Osteocyte (in vitro differentiated cells): ENCODE results near the gene ANKRD44. TPM values are rescaled to one million over a fixed set of nuclear protein-coding genes. Genes with fewer than 3 reads are reported as not detected.

Experiments
- DNase-seq: peaks from one replicate; pipeline ENCODE4 v3.0.0; 2021; ENCODE audit warnings: mixed read lengths; ENCODE audit not compliant: unreplicated experiment; ENCODE audit errors: extremely low spot score
- H3K27ac Mint-ChIP-seq: one replicate; pipeline ENCODE4 v1.8.0; 2021; ENCODE audit warnings: mild to moderate bottlenecking, mixed read lengths; ENCODE audit not compliant: unreplicated experiment
- H3K27me3 Mint-ChIP-seq: one replicate; pipeline ENCODE4 v1.8.0; 2021; ENCODE audit warnings: mixed read lengths; ENCODE audit not compliant: unreplicated experiment
- H3K36me3 Mint-ChIP-seq: one replicate; pipeline ENCODE4 v1.8.0; 2021; ENCODE audit warnings: mixed read lengths; ENCODE audit not compliant: unreplicated experiment
- H3K4me1 Mint-ChIP-seq: one replicate; pipeline ENCODE4 v1.8.0; 2021; ENCODE audit warnings: mixed read lengths; ENCODE audit not compliant: unreplicated experiment
- H3K4me3 Mint-ChIP-seq: one replicate; pipeline ENCODE4 v1.8.0; 2021; ENCODE audit warnings: mild to moderate bottlenecking, moderate library complexity, mixed read lengths; ENCODE audit not compliant: unreplicated experiment
- H3K9me3 Mint-ChIP-seq: one replicate; pipeline ENCODE4 v1.8.0; 2021; ENCODE audit warnings: mixed read lengths; ENCODE audit not compliant: unreplicated experiment
- CTCF ChIP-seq: fragments of 200-600 bp; sonication (generic); IDR thresholded peaks from 2 replicates; pipeline ENCODE4 v1.5.0; 2021; ENCODE audit warnings: antibody characterized with exemption, mild to moderate bottlenecking, moderate library complexity
- total RNA-seq: library from RNA; stranded (reverse); gene quantifications from 2 replicates; pipeline ENCODE4 v1.2.1, GENCODE V29; 2021

The ANKRD44 gene
- total RNA-seq, 1 donor from 2014 or later, result 16.6 TPM

GRCh38 chr2:197238043-197238365 is 72.6 kb downstream of the ANKRD44 start:
- peaks cover 2% of the 10 kb centered on the region for H3K36me3 Mint-ChIP-seq
- H3K4me3 Mint-ChIP-seq, result no peak overlapping the region
- no peak for TF ChIP-seq CTCF
- no peak overlapping the region for H3K27ac Mint-ChIP-seq
- no peaks in the 10 kb centered on the region for H3K9me3 Mint-ChIP-seq
- H3K4me1 Mint-ChIP-seq, result peaks cover 4% of the 10 kb centered on the region
- no peaks in the 10 kb centered on the region for H3K27me3 Mint-ChIP-seq
- no peak for DNase-seq

- Mint-ChIP-seq H3K27me3 (no peaks in the 10 kb centered on the region), H3K4me1 (peaks cover 4% of the 10 kb centered on the region), H3K36me3 (peaks cover 2% of the 10 kb centered on the region), H3K27ac (no peak overlapping the region), H3K9me3 (no peaks in the 10 kb centered on the region), H3K4me3 (no peak overlapping the region)
- no peak for DNase-seq
- no peak for TF ChIP-seq CTCF
These were observed 73.1 kb downstream of the ANKRD44 start for GRCh38 chr2:197237291-197238042.

- H3K36me3 Mint-ChIP-seq, result peaks cover 2% of the 10 kb centered on the region
- no peak overlapping the region for H3K4me3 Mint-ChIP-seq
- H3K4me1 Mint-ChIP-seq, result peaks cover 4% of the 10 kb centered on the region
- no peaks in the 10 kb centered on the region for H3K9me3 Mint-ChIP-seq
- no peak overlapping the region for H3K27ac Mint-ChIP-seq
- no peak for TF ChIP-seq CTCF
- DNase-seq, result no peak
- H3K27me3 Mint-ChIP-seq, result no peaks in the 10 kb centered on the region
These were observed 73.8 kb downstream of the ANKRD44 start for GRCh38 chr2:197236816-197237215.

GRCh38 chr2:197236159-197236558 is 74.4 kb downstream of the ANKRD44 start:
- no peak overlapping the region for H3K4me3 Mint-ChIP-seq
- H3K4me1 Mint-ChIP-seq, result peaks cover 2% of the 10 kb centered on the region
- TF ChIP-seq CTCF, result no peak
- no peak for DNase-seq
- H3K27ac Mint-ChIP-seq, result no peak overlapping the region
- peaks cover 2% of the 10 kb centered on the region for H3K36me3 Mint-ChIP-seq
- no peaks in the 10 kb centered on the region for H3K9me3 Mint-ChIP-seq
- no peaks in the 10 kb centered on the region for H3K27me3 Mint-ChIP-seq

GRCh38 chr2:197235711-197236110 is 74.9 kb downstream of the ANKRD44 start:
- DNase-seq, result no peak
- Mint-ChIP-seq H3K4me3 (no peak overlapping the region), H3K36me3 (peaks cover 2% of the 10 kb centered on the region), H3K9me3 (no peaks in the 10 kb centered on the region), H3K27ac (no peak overlapping the region), H3K4me1 (peaks cover 2% of the 10 kb centered on the region), H3K27me3 (no peaks in the 10 kb centered on the region)
- no peak for TF ChIP-seq CTCF
